UCSD-AML1 (cell line): Measurements from ENCODE around the gene DNAJC17.

ENCODE experiments used
- DNase-seq: peaks from one replicate; lab custom pipeline; 2025; ENCODE audit not compliant: unreplicated experiment; lab: John Stamatoyannopoulos, UW

The DNAJC17 gene, protein sequence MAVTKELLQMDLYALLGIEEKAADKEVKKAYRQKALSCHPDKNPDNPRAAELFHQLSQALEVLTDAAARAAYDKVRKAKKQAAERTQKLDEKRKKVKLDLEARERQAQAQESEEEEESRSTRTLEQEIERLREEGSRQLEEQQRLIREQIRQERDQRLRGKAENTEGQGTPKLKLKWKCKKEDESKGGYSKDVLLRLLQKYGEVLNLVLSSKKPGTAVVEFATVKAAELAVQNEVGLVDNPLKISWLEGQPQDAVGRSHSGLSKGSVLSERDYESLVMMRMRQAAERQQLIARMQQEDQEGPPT

DNA sequence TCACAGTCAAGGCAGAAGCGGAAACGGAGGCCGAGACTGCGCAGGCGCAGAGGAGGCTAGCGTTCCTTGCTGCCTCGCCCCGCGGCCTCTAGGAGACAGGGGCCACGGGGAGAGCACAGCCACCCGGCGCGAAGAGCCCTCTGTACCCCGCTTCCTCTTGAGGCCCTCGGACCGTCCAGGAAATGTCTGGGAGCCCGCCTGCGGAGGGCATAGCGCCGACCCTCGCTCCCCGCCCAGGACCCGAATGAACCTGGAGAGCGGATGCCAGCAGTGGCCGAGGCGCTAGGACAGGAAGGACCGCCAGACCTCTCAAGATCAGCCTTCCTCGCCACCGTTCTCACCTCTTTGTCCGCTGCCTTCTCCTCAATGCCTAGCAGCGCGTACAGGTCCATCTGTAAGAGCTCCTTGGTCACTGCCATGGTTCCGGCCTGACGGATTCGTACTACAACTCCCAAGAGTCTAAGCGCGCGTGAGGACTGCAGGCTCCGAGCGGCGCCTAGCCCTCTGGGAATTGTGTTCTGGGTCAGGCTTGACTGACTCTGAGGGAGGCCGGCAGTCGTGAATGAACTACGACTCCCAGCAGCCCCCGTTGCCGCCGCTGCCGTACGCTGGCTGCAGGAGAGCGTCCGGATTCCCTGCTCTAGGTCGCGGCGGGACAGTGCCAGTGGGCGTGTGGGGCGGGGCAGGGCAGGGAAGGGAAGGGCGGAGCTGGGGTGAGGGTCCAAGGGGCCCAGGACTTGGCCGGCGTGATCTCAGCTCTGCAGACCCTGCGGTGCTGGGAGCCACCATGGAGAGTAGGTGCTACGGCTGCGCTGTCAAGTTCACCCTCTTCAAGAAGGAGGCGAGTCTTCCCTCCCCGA lies at the start of gene DNAJC17, which contains the start of gene ZFYVE19:
TSS of gene DNAJC17 (minus strand) at position 446 of the 860 bp plus-strand sequence. CDS start at position 419, 27 bp downstream.
TSS of gene ZFYVE19 (plus strand) at position 62 of the 860 bp plus-strand sequence. CDS start at position 563, 501 bp downstream.
- peak; percentile 95 for DNase-seq

DNA sequence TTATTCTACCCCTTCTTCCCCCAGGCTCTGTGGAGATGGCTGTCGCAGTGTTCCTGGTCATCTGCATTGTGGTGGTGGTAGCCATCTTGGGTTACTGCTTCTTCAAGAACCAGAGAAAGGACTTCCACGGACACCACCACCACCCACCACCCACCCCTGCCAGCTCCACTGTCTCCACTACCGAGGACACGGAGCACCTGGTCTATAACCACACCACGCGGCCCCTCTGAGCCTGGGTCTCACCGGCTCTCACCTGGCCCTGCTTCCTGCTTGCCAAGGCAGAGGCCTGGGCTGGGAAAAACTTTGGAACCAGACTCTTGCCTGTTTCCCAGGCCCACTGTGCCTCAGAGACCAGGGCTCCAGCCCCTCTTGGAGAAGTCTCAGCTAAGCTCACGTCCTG lies 49.5 kb upstream of the DNAJC17 start:
- no peak for DNase-seq

DNA sequence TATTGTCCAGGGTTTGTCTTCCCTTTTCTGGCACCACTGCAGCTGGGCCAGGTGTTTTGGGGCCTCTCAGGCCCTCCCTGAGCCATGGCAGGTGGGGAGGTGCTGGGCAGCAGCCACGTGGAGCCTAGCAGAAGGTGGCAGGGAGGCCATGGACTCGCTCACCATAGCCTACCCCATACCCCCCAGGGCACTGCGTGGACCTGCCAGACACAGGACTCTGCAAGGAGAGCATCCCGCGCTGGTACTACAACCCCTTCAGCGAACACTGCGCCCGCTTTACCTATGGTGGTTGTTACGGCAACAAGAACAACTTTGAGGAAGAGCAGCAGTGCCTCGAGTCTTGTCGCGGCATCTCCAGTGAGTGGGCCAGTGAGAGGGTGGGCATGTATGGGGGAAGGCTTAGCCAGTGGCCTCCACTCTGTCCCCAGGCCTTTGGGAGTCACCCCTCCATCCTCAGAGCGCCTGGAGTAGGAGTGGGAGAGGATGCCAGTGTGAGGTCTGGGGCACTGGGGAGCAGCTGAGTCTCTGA lies 48.5 kb upstream of the DNAJC17 start:
- no peak for DNase-seq

DNA sequence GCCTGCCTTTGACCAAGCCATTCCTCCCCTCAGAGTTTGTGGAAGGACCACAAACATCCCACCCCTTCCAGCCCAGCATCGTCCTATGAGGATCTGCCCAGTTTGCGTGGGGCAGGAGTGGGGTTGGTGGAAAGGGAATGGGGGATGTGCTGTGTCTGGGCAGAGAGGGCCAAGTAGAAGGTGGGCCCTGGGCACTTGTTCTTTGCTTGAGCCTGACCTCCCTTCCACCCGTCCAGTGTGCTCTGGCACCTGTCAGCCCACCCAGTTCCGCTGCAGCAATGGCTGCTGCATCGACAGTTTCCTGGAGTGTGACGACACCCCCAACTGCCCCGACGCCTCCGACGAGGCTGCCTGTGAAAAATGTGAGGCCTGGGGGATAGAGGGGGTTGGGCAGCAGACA lies 46.9 kb upstream of the DNAJC17 start:
- no peak for DNase-seq

DNA sequence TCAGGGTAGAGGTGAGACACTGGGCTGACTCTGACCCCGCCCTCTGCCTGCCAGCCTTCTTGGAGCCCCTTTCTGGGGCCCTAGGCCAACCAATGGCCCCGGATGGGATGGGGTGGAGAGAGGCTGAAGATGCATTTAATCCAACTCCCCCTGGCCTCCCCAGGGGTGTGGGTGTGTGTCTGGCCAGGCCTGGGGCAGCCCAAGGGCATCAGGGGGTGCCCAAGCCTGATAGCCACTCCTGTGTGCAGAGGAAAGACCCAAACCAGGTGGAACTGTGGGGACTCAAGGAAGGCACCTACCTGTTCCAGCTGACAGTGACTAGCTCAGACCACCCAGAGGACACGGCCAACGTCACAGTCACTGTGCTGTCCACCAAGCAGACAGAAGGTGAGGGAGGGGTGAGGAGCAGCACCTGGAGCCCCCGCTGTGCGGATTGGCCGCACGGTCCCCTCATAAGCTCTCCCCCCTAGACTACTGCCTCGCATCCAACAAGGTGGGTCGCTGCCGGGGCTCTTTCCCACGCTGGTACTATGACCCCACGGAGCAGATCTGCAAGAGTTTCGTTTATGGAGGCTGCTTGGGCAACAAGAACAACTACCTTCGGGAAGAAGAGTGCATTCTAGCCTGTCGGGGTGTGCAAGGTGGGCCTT lies 46.1 kb upstream of the DNAJC17 start:
- DNase-seq = no peak

DNA sequence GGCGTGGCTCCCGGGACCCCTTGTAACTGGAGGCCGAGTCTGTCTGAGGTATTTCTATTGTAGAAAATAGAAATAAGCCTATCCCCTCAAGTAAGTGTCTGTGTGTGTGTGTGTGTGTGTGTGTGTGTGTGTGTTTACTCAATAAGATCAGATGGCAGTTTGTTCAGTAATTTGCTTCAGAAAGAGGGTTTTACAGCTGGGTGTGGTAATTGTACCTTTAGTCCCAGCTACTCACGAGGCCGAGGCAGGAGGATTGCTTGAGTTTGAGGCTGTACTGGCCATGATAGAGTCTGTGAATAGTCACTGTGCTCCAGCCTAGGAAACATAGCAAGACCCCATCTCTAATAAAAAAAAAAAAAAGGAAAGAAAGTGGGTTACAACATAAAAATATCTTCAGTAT lies 45.3 kb upstream of the DNAJC17 start:
- DNase-seq = no peak

DNA sequence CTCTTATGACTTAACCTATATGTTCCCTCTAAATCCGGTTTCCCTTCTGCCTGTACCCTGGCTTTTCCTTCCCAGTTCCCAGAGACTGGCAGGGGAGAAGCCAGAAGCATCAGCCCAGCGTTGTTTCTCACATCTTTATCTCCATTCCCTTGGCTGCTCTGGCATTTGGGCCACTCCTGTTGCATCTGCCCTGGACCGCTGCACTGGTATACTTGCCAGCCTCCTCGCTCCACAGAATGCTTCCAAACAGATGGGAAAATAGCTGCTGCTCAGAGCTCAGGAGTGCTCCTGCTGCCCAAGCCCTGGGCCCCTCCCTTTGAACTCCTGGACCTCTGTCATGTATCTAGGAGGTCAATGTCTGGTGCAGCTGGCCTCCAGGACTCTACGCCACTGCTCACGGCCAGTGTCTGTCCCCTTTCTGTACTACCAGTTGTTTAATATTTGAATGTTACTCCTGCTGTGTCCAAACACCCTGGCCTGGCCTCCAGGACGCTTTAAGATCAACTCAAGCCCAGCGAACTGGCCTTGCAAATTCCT lies 43.4 kb upstream of the DNAJC17 start:
- no peak for DNase-seq

DNA sequence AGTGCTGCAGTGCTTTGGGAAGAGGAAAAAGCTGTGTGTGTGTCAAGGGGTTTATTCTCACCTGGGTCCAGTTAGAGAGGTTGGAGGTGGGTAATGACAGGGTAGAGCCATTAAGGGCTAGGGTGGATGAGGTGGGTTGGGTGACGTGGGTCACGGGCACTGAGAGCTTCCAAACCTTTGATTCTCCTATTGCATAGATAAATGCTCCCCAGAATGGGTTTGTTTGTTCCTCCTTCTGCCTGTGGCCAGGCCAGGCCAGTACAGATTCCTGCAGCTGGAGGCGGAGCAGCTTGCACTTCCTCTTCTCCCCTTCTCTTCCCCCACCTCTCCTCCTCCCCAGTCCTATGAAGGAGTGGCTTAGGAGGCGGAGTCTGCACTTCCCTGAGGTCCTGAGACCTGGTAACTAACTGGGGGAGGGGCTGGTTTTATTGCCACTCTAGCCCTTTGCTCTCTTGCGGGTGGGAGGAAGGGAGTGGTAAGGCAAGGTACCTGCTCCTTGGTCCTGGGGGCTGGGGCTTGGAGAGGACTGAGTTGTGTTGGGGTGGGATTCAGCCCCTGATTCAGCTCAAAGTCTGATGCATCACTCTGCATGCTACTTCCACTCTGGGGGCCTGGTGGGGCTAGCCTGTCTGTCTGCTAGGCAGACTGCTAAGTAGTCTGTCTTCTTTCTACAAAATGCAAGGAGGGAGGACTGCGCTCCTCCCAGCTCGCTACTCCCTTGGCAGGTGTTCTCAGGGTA lies 40.1 kb upstream of the DNAJC17 start:
- peak; percentile 84 for DNase-seq

DNA sequence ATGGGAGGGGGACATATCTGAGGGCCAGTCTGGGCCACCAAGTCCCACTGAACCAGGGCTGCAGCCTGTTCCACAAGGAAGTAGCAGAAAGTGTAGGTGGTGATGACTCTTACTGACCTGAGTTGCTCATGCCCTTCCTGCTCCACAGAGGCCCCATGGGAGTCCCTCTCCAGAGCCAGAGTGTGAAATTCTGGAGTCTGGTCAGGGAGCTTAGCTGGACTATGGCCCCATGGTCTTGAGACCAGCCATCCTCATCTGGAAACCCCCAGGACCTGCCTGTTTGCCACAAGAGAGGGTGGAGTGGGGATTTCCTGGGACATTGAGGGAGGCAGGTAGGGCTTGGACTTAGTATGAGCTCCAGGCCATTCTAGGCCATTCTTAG lies 39.6 kb upstream of the DNAJC17 start:
- DNase-seq = no peak

DNA sequence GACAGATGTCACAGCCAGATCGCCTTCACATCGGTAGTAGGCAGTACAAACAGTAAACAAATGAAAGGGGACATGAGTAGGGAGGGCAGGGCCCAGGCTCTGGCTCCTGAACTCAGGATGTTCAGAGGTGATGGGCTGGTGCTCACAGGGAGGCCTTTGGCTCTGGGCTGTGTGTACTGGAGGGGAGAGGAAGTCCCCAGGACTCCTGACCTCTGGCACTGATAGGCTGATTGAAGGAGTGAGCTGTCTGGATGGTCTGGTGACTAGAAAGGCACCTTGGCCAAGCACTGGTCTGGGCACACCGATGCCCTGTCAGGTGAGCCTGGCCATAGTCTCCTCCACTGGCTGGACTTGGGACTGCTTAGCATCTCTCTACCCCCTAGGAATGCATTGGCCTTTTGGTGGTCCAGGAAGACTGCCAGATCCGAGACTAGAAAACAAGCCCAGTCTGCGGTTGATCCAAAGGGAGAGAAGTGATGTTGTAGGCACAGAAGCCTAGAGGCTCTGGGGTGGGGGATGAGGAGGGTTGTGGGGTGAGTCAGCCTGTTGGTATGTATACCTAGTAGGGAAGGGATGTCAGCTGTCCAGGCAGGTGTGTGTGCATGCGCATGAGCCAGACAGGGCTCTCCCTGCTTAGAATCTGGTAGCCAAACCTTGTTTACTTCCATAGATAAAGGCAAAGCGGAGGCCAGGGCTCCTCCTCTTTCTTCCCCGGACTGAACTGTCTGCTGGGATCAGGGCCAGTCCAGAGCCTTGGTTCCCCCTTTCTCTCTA lies 38.4 kb upstream of the DNAJC17 start:
- DNase-seq = no peak

DNA sequence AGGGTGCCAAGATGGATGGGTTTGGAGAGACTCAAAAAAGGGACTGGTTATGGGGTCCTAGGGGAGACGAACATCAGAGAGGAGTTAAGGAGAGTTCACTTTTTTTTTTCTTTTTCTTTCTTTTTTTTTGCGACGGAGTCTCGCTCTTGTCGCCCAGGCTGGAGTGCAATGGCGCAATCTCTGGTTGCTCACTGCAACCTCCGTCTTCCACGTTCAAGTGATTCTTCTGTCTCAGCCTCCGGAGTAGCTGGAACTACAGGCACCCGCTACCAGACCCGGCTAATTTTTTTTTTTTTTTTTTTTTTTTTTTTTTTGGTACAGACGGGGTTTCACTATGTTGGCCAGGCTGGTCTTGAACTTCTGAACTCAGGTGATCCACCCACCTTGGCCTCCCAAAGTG lies 37.8 kb upstream of the DNAJC17 start:
- no peak for DNase-seq

DNA sequence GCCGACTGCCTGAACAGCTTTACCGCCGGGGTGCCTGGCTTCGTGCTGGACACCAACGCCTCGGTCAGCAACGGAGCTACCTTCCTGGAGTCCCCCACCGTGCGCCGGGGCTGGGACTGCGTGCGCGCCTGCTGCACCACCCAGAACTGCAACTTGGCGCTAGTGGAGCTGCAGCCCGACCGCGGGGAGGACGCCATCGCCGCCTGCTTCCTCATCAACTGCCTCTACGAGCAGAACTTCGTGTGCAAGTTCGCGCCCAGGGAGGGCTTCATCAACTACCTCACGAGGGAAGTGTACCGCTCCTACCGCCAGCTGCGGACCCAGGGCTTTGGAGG lies 37.4 kb upstream of the DNAJC17 start:
- no peak for DNase-seq

DNA sequence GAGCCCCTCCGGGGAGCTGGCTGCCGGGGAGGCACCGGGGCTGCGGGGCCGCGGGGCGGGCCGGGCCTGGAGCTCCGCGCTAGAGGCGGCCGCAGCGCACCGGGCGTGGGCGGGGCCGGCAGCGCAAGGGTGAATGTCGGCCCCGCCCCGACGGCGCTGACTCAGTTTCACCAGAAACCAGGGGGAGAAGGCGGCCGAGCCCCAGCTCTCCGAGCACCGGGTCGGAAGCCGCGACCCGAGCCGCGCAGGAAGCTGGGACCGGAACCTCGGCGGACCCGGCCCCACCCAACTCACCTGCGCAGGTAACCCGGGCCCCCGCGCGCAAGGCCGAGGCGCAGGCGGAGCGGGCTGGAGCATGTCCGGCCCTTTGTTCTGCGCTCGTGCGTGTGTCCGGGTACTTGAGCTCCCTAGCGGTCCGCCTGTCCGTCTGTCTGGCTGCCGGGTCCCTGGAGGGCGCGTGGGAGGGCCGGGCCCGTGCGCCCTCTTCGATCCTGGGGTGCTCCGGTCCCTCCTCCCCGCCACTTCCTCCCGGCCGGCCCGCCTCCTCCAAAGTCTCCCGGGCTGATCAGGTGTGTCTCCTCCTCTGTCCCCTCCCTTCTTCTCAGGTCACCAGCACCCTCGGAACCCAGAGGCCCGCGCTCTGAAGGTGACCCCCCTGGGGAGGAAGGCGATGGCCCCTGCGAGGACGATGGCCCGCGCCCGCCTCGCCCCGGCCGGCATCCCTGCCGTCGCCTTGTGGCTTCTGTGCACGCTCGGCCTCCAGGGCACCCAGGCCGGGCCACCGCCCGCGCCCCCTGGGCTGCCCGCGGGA lies 36.8 kb upstream of the DNAJC17 start, which contains the start of gene SPINT1:
TSS of gene SPINT1 (plus strand) at position 164 of the 811 bp plus-strand sequence. CDS start at position 671, 507 bp downstream.
- peak; percentile 49 for DNase-seq

DNA sequence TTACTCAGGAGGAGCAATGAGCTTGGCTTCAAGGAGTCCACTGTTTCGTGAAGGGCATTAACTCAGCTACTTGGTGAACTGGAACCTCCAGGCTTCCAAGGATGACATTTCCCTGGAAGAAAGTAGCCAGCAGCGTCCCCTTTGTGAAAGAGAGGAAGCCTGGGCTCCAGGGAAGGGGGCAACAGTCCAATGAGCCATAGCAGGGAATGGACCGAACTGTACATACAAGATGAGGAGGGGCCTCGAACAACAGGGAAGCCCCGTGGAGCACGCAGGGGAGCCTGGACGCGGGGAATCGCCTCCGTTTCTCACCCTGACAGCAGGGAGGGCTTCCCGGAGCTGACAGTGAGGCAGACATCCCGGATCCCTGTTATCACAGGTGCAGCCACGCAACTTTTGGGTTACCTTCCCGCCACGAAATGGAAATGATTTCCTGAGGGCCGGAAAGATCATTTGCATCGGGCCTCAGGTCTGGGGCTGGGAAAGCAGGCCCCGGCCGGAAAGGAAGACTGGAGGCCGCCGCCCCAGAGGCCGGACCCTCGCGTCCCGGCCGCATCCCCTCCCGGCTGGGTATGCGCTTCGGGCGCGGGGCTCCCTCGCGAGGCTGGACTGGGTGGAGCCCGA lies 36.1 kb upstream of the DNAJC17 start:
- no peak for DNase-seq

DNA sequence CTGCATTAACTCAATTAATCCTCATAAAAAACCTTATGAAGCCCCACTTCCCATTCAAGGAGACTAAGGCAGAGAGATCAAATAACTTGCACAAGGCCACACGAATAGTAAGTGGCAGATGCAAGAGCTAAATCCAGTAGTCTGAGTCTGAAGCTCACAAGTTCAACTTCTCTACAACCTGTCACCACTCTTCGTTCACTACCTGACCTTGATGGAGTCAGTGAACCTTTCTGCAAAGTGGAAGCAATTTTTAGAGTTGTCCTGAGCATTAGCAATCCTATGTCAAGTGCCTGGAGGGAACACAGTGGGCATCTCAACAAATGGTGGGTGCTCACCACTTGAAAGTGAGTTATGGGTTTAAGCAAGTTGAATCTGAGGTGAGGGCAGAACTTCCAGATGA lies 34.5 kb upstream of the DNAJC17 start:
- no peak for DNase-seq

DNA sequence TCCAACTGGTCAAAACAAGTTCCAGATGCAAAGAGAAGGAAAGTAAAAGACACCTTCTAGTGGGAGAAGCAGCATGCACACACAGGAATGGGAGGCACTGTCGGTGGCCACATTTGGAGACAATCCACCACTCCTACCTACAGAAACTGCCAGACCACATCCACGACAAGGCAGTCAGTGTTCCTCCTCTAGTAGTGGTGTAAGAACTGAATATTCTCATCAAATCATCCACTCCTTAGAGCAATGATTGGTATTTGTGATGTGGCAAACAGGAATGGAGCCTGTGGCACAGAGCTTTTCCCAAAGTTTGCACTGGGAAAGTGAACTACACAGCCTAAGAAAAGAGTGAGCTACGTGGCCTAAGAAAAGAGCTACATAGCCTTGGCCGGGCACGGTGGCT lies 31.5 kb upstream of the DNAJC17 start:
- DNase-seq = no peak

DNA sequence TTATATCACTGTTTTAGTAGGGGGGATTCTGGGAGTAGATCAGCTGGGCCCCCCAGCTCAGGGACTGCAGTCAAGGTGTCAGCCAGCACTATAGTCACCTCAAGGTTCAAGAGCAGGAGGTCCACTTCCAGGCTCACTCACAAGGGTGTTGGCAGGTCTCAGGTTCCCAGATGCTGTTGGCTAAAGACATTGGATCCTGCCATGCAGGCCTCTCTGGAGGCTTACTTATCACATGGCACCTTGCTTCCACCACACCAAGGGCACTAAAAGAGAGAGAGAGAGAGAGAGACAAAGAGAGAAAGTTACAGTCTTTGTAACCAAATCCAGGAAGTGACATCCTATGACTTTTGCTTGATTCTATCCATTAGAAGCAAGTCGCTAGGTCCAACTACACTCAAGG lies 28.7 kb upstream of the DNAJC17 start:
- no peak for DNase-seq

DNA sequence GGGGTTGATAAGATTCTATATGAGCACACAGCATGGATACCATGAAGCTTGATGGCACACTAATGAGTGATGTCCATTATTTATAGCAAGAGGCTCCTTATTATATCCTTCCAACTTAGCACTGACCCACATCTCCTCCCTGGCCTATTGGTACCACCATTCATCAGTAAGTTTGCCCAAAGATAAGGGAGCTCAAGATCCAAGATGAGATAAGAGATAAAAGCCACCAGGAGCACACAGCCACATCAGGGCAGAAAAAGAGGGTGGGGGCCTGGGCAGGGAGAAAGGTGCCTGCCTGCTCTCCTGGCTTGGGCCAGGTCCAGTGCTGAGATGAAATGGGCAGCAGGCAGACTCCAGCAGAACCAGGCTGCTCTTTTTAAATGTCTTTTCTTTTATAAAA lies 25.6 kb upstream of the DNAJC17 start:
- no peak for DNase-seq
